Activated CD8-positive, alpha-beta memory T cell treated with anti-CD3 and anti-CD28 coated beads for 4 hours (primary cell): Measurements from ENCODE around the gene NDUFA13.

Experiments used
- DNase-seq, 2 donors: peaks; one replicate each; pipeline ENCODE4 v3.0.0-alpha.2; 2020; ENCODE audit warnings: low read depth in 2 of 2

NDUFA13 gene

DNA sequence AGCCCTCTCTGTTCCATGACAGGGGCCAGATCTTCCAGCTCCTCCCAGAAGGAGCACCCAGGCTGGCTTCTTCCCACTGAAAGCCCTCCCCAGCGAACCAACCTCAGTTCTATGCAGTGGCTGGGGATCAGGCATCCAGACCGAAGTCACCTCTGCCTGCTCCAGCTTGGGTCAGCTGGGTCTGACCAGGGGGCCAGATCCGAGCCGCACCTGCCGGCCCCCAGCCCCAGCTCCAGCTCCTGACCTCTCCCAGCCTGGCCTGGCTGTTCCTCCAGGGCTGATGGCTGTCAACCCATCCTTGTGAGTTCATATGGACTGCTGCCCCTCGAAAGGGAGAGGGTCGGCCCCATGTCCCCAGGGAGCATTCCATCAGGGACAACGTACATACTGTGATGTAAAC is 8.7 kb upstream of the NDUFA13 start:
- DNase-seq = no peak

DNA sequence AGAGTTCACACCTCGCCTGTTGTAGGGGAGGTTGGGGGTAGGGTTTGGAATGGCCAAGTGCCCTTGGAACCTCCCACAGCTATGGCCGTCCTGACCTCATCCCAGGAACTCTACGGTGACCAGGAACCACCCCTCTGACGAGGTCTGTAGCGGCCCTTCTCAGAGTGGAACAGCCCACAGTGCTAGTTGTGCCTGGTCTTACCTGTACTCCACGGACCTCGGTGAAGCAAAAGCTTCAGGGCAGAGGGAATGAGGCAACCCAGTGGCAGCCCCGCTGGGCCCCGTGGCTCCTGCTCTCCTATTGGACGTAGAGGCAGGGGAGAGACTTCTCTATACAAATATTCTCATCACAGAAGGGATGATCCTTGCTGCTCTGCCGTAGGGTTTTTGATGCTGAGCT is 7.8 kb upstream of the NDUFA13 start:
- DNase-seq = no peak

DNA sequence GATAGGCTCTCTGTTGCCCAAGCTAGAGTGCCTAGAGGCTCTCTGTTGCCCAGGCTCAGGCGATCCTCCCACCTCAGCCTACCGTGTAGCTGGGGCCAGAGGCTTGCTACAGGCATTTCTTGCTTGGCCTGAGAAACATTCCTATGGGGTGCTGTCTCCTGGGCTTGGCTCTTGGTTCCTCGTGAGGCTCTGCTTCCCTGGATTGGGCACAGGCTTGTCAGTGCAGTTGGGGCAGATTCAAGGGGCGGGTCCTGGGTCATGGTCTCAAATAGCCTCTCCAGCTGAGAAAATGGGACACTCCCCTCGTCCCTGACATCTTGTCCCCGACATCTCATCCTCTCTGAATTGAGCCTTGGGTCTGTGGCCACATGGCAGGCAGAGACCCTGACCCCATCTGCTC is 5.6 kb upstream of the NDUFA13 start:
- DNase-seq = no peak

DNA sequence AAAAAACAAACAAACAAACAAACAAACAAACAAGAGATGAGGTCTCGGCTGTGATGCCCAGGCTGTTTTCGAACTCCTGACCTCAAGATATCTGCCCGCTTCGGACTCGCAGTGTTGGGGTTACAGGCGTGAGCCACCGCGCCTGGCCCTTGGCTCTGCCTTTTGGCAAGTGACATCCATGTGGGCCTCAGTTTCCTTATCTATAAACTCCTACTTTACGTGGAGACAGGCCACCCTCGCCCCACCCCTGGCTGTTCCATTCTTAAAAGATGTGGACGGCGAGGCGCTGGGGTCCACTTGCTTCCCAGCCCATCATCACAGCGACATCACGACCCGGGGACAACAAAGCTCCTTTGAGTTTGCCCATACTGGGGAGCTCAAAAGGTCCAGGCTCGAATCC is 2.3 kb upstream of the NDUFA13 start:
- DNase-seq = no peak

DNA sequence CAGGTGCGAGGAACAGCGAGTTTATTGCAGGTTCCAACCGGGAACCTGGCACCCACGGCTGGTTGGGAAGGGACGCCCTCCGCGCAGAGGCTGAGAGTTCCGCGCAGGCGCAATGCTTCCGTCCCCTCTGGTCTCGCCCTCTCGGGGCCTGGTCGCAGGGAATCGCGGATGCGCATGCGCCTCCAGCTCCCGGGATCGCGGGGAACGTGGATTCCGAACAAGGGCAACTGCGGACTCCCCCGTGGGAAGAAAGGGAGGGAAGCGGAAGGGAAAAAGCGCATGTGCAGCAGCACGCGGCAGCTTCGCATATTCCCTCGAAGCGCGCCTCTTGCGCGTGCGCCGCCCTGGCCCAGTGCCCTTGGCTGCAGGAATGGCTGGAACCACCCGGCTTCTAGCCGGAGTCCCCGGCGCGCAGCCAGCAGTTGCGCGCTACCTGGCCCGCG is 1.8 kb upstream of the NDUFA13 start:
- no peak for DNase-seq

DNA sequence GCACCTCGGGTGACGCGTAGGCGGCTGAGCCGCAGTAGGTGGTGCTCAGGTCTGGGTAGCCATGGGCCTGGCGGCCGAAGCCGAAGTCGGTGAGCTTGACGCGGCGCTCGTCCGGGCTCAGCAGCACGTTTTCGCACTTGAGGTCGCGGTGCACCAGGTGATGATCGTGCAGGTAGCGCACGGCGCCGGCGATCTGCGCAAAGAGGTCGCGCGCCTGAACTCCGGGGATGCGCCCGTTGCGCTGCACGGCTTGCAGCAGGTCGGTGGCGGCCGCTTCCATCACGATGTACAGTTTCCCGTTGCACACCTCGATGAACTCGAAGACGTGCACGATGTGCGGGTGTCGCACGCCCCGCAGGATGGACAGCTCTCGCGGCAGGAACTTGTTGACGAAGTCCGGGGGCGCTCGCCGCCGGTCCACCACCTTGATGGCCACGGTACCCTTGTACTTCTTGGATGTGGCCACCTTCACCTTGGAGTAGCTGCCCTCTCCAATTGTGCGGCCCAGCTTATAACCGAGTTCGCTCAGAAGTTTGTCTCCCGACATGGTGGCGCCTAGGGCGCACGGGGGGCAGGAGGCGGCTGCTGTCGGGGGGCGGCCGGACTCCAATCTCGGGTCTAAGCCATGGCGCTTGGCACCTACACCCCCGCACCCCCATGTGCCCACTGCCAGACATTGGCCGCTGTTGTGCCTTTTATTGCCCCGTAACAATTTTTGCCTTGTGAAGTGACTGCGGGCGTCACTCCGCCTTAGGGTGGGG is 964 bp upstream of the NDUFA13 start, which contains the start of gene TSSK6:
TSSK6 (minus strand) TSS at position 668 of the 761 bp plus-strand sequence; CDS start at position 547, 121 bp downstream.
- no peak for DNase-seq

DNA sequence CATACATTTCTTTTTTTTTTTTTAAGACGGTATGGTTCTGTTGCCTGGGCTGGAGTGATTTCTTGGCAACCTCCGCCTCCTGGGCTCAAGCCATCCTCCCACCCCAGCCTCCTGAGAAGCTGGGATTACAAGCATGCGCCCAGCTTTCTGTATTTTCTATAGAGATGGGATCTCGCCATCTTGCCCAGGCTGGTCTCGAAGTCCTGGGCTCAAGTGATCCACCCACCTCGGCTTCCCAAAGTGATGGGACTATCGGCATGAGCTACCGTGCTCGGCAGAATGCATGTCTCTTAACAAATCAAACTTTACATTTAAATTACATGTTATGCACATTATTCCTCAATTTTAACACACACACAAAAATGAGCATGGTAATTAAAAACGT is 1.2 kb downstream of the NDUFA13 start:
- DNase-seq = no peak

DNA sequence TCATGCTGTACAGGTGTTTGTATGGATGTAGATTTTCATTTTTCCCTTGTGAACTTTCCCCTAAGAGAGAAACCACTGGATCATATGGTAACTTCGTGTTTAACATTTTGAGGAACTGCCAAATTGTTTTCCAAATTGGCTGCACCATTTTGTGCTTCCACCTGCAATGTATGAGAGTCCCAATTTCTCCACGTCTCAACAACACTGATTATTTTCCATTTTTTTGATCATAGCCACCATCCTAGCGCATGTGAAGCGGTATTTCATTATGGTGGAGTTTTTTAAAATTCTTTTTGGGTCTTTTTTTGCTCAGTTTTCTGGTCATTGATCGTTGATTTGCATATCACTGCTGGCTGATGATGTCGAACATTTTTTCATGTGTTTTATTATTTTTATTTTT is 5.0 kb downstream of the NDUFA13 start:
- no peak for DNase-seq

DNA sequence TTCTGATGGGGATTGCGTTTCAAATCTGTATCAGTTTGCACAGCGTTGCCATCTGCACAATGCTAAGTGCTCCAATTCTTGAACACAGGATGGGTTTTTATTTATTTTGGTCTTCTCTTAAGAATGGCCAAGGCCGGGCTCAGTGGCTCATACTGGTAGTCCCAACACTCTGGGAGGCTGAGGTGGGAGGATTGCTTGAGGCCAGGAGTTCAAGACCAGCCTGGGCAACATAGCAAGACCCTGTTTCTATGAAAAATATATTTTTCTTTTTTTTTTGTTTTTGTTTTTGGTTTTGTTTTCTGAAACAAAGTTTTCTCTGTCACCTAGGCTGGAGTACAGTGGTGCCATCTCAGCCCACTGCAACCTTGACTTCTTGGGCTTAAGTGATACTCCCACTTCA is 7.2 kb downstream of the NDUFA13 start:
- no peak for DNase-seq

DNA sequence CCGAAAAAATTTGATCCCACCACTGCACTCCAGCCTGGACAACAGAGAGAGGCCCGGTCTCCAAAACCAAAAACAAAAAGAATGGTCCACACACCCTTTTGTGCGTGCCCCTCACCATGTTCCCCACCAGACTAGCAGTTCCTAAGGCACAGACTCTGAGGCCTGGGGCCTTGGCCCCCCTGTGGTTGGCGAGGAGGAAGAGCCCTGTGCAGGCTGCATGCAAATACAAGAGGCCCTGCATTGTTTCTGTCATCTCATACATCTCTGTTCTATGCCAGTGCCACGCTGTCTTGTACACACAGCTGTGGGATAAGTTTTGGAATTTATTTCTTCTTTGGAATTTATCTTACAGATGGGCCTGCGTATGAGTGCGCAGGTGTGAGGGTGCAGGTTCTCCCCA is 8.0 kb downstream of the NDUFA13 start:
- DNase-seq = no peak

DNA sequence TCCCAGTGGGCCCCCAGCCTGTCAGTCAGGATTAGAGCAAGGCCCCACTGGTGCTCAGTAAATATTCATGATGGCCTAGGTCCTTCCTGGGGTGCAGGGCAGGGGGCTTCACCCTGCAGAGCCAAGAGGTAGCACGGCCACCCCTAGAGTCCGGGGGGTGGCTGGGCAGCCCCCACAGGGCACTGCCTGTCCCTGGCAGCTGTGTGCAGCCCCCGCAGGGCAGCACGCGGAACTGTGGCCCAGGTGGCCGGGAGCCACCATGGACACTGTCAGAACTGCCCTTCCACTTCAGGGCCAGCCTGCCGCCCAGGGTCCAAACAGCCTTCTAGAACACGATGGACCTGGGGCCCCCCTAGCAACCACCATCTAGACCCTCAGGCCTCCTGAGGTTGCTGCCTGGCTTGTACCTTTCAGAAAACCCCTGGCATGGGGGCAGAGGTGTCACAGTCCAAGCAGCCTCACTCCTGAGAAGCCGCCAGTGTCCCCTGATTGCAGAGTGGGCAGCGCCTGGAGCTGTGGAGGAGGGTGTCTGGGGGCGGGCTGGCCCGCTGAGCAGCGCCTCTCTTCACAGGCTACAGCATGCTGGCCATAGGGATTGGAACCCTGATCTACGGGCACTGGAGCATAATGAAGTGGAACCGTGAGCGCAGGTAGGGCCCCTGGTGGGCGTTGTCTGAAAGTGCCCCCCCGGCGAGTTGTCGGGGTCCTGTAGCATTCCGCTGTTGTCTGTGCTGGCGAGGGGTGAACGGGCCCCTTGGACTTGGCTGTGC is 9.8 kb downstream of the NDUFA13 start:
- DNase-seq = no peak

DNA sequence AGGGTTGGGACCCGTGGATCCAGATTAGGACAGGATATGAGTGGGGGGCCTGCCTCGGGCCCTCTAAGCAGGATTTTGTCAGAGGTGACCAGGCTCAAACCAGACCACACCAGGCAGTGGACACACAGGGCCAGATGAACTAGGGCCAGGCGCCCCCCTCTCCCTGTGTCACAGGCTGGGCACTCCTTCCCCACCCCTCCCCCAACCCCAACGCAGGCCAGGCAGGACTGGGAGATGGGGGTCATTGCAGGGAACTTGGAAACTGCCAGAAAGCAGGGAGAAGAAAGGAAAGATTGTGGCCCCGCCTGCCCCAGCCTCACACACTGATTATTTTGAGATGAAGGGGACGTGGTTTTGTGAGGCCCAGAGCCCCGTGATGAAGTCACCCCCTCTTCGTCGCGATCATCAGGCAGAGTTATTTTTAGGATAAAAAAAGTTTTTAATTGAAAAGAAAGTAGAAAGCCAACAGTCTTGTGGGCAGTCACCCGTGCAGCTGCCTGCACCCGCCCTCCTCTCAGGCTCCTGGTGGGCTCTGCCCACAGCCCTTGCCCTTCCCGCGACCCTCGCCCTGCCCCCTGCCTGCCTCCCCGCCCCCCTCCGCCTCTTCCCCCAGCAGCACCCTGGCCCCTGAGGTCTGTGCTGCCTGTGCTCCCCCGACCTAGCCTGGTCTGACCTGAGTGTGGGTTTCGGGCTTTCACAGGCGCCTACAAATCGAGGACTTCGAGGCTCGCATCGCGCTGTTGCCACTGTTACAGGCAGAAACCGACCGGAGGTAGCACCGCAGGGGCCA is 10.8 kb downstream of the NDUFA13 start:
- DNase-seq = no peak

DNA sequence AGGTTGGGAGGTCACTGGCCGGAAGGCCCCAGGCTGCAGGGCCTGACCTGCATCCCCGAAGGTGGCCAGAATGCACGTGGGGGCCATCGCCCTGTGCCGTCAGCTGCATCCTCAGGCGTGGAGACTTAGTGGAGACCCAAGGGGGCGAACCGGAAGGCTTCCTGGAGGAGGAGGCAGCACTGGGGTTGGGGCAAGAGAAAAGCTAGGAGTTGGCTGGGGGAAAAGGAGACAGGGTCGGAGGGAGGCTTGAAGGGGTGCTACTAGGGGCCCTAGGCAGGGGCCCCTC is 11.3 kb downstream of the NDUFA13 start:
- DNase-seq = no peak

DNA sequence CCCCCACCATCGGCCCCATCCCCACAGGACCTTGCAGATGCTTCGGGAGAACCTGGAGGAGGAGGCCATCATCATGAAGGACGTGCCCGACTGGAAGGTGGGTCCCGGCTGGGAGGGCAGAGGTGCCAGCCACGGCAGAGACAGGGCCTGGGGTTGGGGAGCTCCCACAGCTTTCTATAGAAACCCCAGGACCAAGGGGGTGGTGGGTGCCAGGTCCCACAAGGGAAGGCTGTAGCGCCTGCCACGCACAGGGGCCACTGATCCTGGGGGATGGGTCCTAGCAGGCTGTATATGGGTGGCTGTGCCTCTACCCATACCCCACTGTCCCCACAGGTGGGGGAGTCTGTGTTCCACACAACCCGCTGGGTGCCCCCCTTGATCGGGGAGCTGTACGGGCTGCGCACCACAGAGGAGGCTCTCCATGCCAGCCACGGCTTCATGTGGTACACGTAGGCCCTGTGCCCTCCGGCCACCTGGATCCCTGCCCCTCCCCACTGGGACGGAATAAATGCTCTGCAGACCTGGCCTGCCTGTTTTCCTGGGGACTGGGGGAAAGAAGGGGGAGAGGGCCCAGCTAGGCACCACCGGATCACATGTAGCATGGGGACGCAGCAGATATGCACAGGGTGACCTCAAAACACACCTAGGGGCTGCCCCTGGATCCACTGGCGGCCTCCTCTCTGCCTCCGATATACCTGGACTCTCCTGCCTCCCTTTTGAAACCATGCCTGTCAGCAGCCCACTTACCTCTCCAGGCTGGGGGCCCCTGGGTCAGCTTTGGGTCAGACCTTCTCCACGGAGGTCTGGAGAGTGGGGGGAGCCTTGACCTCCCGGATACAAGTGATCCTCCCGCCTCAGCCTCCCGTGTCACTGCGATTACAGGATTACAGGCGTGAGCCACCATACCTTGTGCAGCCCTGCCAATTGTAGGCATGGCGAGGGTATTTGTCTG is 11.9 kb downstream of the NDUFA13 start:
- DNase-seq = no peak

DNA sequence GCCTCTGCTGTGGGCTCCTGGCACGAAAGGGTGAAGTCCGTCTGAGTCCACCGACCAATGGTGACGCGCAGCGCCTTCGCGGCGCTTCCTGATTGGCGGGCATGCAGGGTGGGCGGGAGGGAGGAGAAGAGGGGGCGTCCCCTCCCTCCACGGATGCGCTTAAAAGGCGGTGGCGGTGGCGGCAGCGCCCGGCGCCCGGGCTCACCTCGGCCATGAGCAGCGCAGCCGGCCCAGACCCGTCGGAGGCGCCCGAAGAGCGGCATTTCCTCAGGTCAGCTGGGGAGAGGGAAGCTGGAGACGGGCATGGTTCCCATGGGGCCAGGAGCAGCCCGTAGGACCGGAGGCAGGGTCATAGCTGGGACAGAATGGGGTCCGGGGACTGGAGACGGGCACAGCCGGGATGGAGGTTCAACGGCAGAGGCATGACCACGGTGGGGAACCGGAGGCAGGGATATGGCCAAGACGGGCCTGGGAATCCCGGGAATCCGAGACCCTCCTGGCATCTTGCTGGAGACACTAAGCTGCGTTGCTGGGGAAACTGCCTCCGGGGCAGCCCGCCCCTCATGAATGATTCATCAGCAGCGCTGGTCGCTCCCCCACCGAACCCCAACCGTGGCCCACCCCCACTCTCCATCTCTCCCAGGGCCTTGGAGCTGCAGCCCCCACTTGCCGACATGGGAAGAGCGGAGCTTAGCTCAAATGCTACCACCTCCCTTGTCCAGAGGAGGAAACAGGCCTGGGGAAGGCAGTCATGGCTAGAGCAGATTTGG is 12.9 kb downstream of the NDUFA13 start, which contains the start of gene YJEFN3:
YJEFN3 (plus strand) TSS at position 191 of the 770 bp plus-strand sequence; CDS start at position 213, 22 bp downstream.
- DNase-seq = no peak

DNA sequence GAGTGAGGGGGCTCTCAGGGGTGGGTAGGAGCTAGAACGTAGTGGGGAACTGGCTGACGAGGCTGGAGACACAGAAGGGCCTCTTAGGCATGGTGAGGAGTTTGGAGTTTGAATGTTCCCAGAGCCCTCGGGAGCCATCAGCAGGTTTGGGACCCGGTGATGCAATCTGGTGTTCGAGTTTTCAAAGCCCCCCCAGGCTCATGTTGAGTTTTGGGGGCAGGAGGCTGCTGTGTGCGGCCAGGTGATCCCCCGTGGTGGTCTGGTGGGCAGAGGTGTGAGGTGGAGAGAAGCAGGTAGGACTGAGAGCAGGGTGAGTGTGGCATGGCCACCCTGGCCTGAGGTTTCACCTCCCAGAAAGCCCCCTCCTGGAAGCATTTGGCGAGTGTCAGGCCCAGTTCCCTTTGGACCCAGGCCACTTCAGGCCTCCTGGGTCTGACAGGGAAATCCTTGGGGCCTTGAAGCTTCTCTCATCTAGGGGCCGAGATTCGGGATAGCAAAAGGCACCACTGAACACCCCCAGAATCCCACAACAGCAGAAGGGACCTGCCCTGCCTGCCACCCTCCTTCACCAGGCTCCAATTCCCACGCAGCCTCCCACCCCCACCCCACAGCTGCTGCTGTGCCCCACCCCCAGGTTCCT is 13.9 kb downstream of the NDUFA13 start:
- DNase-seq = no peak

DNA sequence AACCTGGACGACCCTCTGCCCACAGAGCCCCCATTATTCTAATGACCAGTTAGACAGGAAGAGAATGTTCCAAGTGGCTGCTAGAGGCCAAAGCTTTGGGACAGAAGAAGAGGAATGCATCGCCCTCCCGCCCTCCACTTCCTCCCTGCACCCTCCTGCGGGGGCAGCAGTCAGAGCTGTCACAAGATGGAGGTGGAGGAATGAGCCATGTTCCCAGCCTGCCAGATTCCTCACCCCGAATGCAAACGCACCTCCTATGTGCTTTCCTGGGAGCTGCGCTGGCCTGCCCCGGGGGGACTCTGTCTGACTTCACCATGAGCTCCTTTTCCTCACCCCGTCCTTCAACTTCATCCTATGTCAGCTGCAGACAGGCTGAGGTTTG is 14.4 kb downstream of the NDUFA13 start:
- DNase-seq = no peak

DNA sequence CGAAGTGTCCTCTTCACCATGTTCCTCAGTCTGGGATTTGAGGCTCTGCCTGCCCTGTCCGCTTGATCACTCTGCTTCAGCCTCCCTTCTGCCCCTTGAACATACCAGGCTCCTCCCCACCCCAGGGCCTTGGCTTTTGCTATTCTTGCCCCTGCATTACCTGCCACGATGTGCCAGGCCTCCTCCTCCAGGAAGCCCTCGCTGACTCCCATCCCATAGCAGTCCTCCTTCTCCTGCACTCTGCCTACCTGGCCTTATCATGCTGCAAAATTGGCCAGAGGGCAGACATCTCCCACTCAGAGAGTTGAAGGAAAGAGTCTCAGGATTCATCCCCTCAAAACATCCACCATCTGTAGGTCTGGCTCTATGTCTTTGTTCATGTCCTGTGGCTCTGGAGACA is 14.9 kb downstream of the NDUFA13 start:
- no peak for DNase-seq

DNA sequence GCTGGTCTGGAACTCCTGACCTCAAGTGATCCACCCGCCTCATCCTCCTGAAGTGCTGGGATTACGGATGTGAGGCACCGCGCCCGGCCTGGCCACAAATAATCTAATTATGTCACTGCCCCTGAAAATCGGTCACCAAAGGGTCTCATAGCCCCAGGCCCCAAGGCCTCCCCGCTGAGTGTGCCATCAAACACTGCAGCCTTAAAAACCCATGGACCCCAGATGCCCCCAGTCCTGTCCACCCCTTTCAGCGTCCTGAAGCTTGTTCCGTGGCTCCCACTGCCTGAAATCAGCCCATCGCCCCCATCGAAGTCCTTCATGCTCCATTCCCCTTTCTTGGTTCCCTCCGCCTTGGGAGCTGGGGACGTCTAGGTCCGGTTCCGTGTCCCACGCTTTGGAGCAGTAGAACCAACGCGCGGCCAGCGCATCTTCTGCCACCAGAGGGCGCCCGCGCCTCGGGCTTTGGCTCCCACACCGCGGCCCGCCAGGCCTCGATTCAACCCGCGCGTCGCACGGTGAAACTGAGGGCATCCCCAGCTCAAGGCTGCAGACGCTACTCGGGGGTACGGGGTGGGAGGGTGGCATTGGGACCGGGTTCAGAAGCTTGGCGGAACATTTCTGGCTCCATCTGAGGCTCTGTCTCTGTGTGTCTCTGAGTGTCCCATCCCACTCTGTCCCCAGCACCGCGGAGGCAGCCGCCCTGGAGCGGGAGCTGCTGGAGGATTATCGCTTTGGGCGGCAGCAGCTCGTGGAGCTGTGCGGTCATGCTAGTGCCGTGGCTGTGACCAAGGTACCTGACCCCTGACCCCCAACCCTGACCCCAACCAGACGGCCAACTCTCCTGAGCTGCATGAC is 16.2 kb downstream of the NDUFA13 start:
- peak; percentile 62 to 74 for DNase-seq
